HepG2 (cell line): Measurements from ENCODE around the gene VWA5B1. TPM values are rescaled to one million over a fixed set of nuclear protein-coding genes. Genes with fewer than 3 reads are reported as not detected.

ENCODE experiments used
- ATAC-seq: fragments of 200-7000 bp; cut with Tn5 transposase; 3 replicates; pipeline ENCODE4 v1.9.1; 2020; ENCODE audit warnings: mild to moderate bottlenecking, moderate library complexity
- BruUV-seq: library from RNA; stranded (reverse); fragments of 400-500 nt; replicated peaks from 2 replicates; lab custom pipeline; 2021; lab: Mats Ljungman, UMichigan
- CTCF ChIA-PET: fragments of 300-600 bp; formaldehyde crosslinking; extraction: SDS; loops from one replicate; lab custom pipeline; 2021; ENCODE audit warnings: low total read pairs, inconsistent platforms, low intra/inter-chr PET ratio; lab: Yijun Ruan, JAX
- POLR2A ChIA-PET: fragments of 350-600 bp; sonication (Branson Sonifier 250); formaldehyde crosslinking; loops from one replicate; lab custom pipeline; 2020; ENCODE audit warnings: antibody characterized with exemption, inconsistent platforms; lab: Yijun Ruan, JAX
- DNase-seq: peaks from one replicate; pipeline ENCODE4 v3.0.0-alpha.2; 2015; ENCODE audit warnings: low spot score
- FAIRE-seq: peaks from 3 replicates; lab custom pipeline; 2011; peaks lifted over from hg19 to GRCh38; lab: Jason Lieb, UNC
- H2AFZ ChIP-seq: one replicate; pipeline ENCODE4 v1.6.1; 2011; ENCODE audit warnings: low read length, inconsistent platforms
- H3K27ac ChIP-seq: fragments of 300-600 bp; 3 replicates; pipeline ENCODE4 v1.8.0; 2011; ENCODE audit warnings: mixed run types, mild to moderate bottlenecking, mixed read lengths, low read length, inconsistent platforms; ENCODE audit not compliant: insufficient read depth; ENCODE audit errors: extremely low read length
- H3K27me3 ChIP-seq, 2 experiments: fragments of 200-600 bp in 1 of 2; 2 replicates in 1 of 2; 3 replicates in 1 of 2; pipeline versions ENCODE4 v1.6.0 to v1.8.0; 2011; ENCODE audit warnings: low read length in 2 of 2, mild to moderate bottlenecking in 2 of 2, moderate library complexity in 2 of 2, inconsistent platforms in 1 of 2; ENCODE audit not compliant: insufficient read depth in 2 of 2, control insufficient read depth in 1 of 2
- H3K36me3 ChIP-seq, 2 experiments: fragments of 200-600 bp in 1 of 2; replicated peaks in 1 of 2; 2 replicates in 1 of 2; 3 replicates in 1 of 2; pipeline versions ENCODE4 v1.5.1 to v1.8.0; 2011; ENCODE audit warnings: low read length in 2 of 2, inconsistent platforms in 1 of 2; ENCODE audit not compliant: insufficient read depth in 2 of 2, control insufficient read depth in 1 of 2
- H3K4me1 ChIP-seq: 2 replicates; pipeline ENCODE4 v1.5.1; 2012; ENCODE audit warnings: low read length, inconsistent platforms; ENCODE audit not compliant: insufficient read depth
- H3K4me2 ChIP-seq: 2 replicates; pipeline ENCODE4 v1.6.0; 2011; ENCODE audit warnings: low read depth, low read length, inconsistent platforms
- H3K4me3 ChIP-seq, 3 experiments: fragments of 200-600 bp in 1 of 3; sonication (generic), shearing (Covaris generic) in 1 of 3; replicated peaks in 1 of 3; 2 replicates each; pipeline ENCODE4 v1.5.1; 2011 to 2016; ENCODE audit warnings: low read length in 3 of 3, inconsistent platforms in 2 of 3, low read depth in 2 of 3, mild to moderate bottlenecking in 2 of 3, control low read depth in 1 of 3, mixed read lengths in 1 of 3; ENCODE audit not compliant: insufficient read depth in 1 of 3
- H3K79me2 ChIP-seq: one replicate; pipeline ENCODE4 v1.6.1; 2011; ENCODE audit warnings: low read length, inconsistent platforms; ENCODE audit not compliant: insufficient read depth
- H3K9ac ChIP-seq: 2 replicates; pipeline ENCODE4 v1.6.0; 2011; ENCODE audit warnings: mild to moderate bottlenecking, low read depth, low read length, inconsistent platforms; ENCODE audit not compliant: insufficient read depth
- H3K9me3 ChIP-seq: 2 replicates; pipeline ENCODE4 v1.5.1; 2012; ENCODE audit warnings: mild to moderate bottlenecking, low read length
- H4K20me1 ChIP-seq: 2 replicates; pipeline ENCODE4 v1.6.0; 2011; ENCODE audit warnings: inconsistent platforms, mild to moderate bottlenecking, low read length, moderate library complexity; ENCODE audit not compliant: insufficient read depth
- ARID2 ChIP-seq: sonication (generic); formaldehyde crosslinking; IDR thresholded peaks from 2 replicates; pipeline ENCODE4 v1.8.1; 2022; ENCODE audit warnings: mild to moderate bottlenecking, missing genetic modification reagents, borderline replicate concordance
- CCAR2 ChIP-seq: fragments of 200-400 bp; formaldehyde crosslinking; optimal IDR thresholded peaks from 2 replicates; pipeline ENCODE3; 2018; ENCODE audit warnings: low read depth, mild to moderate bottlenecking, low read length, moderate library complexity
- CSRNP1 ChIP-seq: sonication (generic); formaldehyde crosslinking; IDR thresholded peaks from 2 replicates; pipeline ENCODE4 v1.8.1; 2023; ENCODE audit warnings: mild to moderate bottlenecking, missing genetic modification reagents
- ELF4 ChIP-seq: sonication (generic); formaldehyde crosslinking; IDR thresholded peaks from 2 replicates; pipeline ENCODE4 v1.5.0; 2020; ENCODE audit warnings: missing genetic modification reagents, mild to moderate bottlenecking, moderate library complexity, borderline replicate concordance
- ETV6 ChIP-seq: sonication (generic); formaldehyde crosslinking; conservative IDR thresholded peaks from 2 replicates; pipeline ENCODE4 v1.4.0; 2020; ENCODE audit warnings: missing genetic modification reagents
- HNRNPLL ChIP-seq: fragments of 200-400 bp; formaldehyde crosslinking; IDR thresholded peaks from 2 replicates; pipeline ENCODE4 v1.6.1; 2017; ENCODE audit warnings: mild to moderate bottlenecking, low read depth, low read length; ENCODE audit not compliant: poor library complexity, severe bottlenecking
- KDM1A ChIP-seq: IDR thresholded peaks from 2 replicates; pipeline ENCODE4 v1.6.1; 2016; ENCODE audit warnings: missing compliant biosample characterization
- KLF16 ChIP-seq, 2 experiments: sonication (generic) in 1 of 2; formaldehyde crosslinking in 1 of 2; IDR thresholded peaks; 2 replicates each; pipeline versions ENCODE4 v1.6.1 to v1.8.0; 2016 to 2023; ENCODE audit warnings: missing genetic modification reagents in 2 of 2, missing compliant biosample characterization in 1 of 2
- ONECUT2 ChIP-seq: sonication (generic); formaldehyde crosslinking; IDR thresholded peaks from 2 replicates; pipeline ENCODE4 v1.4.0; 2020; ENCODE audit warnings: missing genetic modification reagents
- RFX1 ChIP-seq: fragments of 450-650 bp; IDR thresholded peaks from 2 replicates; pipeline ENCODE4 v1.6.1; 2017
- ZNF160 ChIP-seq: sonication (generic); formaldehyde crosslinking; IDR thresholded peaks from 2 replicates; pipeline ENCODE4 v1.8.0; 2022; ENCODE audit warnings: mild to moderate bottlenecking, inconsistent platforms, missing genetic modification reagents
- ZNF350 ChIP-seq: sonication (generic); formaldehyde crosslinking; IDR thresholded peaks from 2 replicates; pipeline ENCODE4 v1.4.0; 2020; ENCODE audit warnings: mild to moderate bottlenecking, low read depth, missing genetic modification reagents, borderline replicate concordance
- ZNF510 ChIP-seq: sonication (generic); formaldehyde crosslinking; IDR thresholded peaks from 2 replicates; pipeline ENCODE4 v1.4.0; 2020; ENCODE audit warnings: low read depth, mild to moderate bottlenecking, missing genetic modification reagents
- ZNF552 ChIP-seq: sonication (generic); formaldehyde crosslinking; IDR thresholded peaks from 2 replicates; pipeline ENCODE4 v1.9.0; 2022; ENCODE audit warnings: missing genetic modification reagents, mild to moderate bottlenecking, borderline replicate concordance
- ZNF619 ChIP-seq: sonication (generic); formaldehyde crosslinking; IDR thresholded peaks from 2 replicates; pipeline ENCODE4 v1.4.0; 2020; ENCODE audit warnings: mild to moderate bottlenecking, missing genetic modification reagents
- ZNF672 ChIP-seq: sonication (generic); formaldehyde crosslinking; IDR thresholded peaks from 2 replicates; pipeline ENCODE4 v1.8.1; 2022; ENCODE audit warnings: missing genetic modification reagents
- ZNF772 ChIP-seq: sonication (generic); formaldehyde crosslinking; IDR thresholded peaks from 2 replicates; pipeline ENCODE4 v1.5.0; 2020; ENCODE audit warnings: mild to moderate bottlenecking, missing genetic modification reagents
- WGBS: methylation state at CpG from one replicate; pipeline ENCODE4 v1.1.6; 2017; ENCODE audit warnings: low lambda C conversion rate; 5-methylcytosine and 5-hydroxymethylcytosine counted together
- in situ Hi-C: cut with HindIII; loops from 2 replicates; pipeline ENCODE4 v1.10.0; 2017; ENCODE audit warnings: low pct_unique_long_range_greater_than_20kb; ENCODE audit not compliant: extremely low pct_ligation_motif_present
- intact Hi-C: fragments of 100-400 bp; cut with micrococcal nuclease; formaldehyde crosslinking; loops from one replicate; pipeline ENCODE4 v1.10.0; 2022; ENCODE audit not compliant: unreplicated experiment
- polyA plus RNA-seq, 8 experiments: library from polyadenylated mRNA; depleted of rRNA in 3 of 8; stranded (reverse) in 7 of 8; unstranded in 1 of 8; fragments of >200 nt; fragmentation: Illumina TruSeq in 4 of 8; extraction: Trizol in 4 of 8; gene quantifications; 2 replicates each; pipeline versions ENCODE4 v1.2.1 to v1.2.3, GENCODE V29; 2011 to 2016; ENCODE audit warnings: low read depth in 4 of 8, missing spikeins in 1 of 8, mixed read lengths in 1 of 8; ENCODE audit not compliant: insufficient read depth in 1 of 8
- total RNA-seq, 5 experiments: library from RNA; depleted of rRNA; stranded (reverse); fragments of >200 nt; fragmentation: Illumina TruSeq; extraction: Trizol; gene quantifications; 2 replicates each; pipeline ENCODE4 v1.2.3, GENCODE V29; 2016; ENCODE audit warnings: low read depth in 1 of 5

Gene VWA5B1
- total and polyA plus RNA-seq, 2 of the 13 experiments (the other 11 are each of a cell fraction or from before 2014, with no cell fraction given): not detected

GRCh38 chr1:20373286-20373685 is 82.6 kb downstream of the VWA5B1 start:
- no peak for FAIRE-seq
- no peak overlapping the region for H3K4me2 ChIP-seq
- in situ Hi-C loops: no loop called here
- intact Hi-C loops: no loop called here
- 13% methylated on average over 8 of the region's 8 CpGs for WGBS
- no peaks in the 10 kb centered on the region for H3K9me3 ChIP-seq
- CTCF ChIA-PET: no interaction called here
- TF ChIP-seq ETV6 (CRISPR knock-in tag) (no peak), ZNF619 (no peak), ZNF350 (CRISPR knock-in tag) (no peak), ZNF510 (no peak), KLF16 (CRISPR knock-in tag; IDR thresholded peaks at IDR 0.05) (no peak), ZNF552 (CRISPR knock-in tag) (no peak), ONECUT2 (CRISPR knock-in tag) (no peak), ZNF160 (no peak), ZNF672 (no peak), ZNF772 (CRISPR knock-in tag) (no peak)
- TF ChIP-seq, all 625 proteins: peak for 0
- BruUV-seq: no TSS peak
- POLR2A ChIA-PET: no interaction called here
- H3K4me1 ChIP-seq: no peaks in the 10 kb centered on the region
- DNase-seq: no peak
- H3K27me3 ChIP-seq: peaks cover 0 to 31% of the 10 kb centered on the region in 2 experiments; a peak in 2 of 5 replicates
- no peaks in the 10 kb centered on the region for H4K20me1 ChIP-seq
- no peak overlapping the region for H3K27ac ChIP-seq
- no peaks in the 10 kb centered on the region for H3K79me2 ChIP-seq
- no peak overlapping the region for H3K9ac ChIP-seq
- no peaks in the 10 kb centered on the region for H3K36me3 ChIP-seq
- no peak overlapping the region for H2AFZ ChIP-seq
- no peak for ATAC-seq
- no peak overlapping the region for H3K4me3 ChIP-seq

GRCh38 chr1:20373764-20374163 is 83.1 kb downstream of the VWA5B1 start:
- no peak overlapping the region for H3K27ac ChIP-seq
- H3K4me1 ChIP-seq: no peaks in the 10 kb centered on the region
- H2AFZ ChIP-seq: no peak overlapping the region
- DNase-seq (no peak), ATAC-seq (no peak), FAIRE-seq (no peak)
- 0% methylated on average over 2 of the region's 2 CpGs for WGBS
- ChIA-PET POLR2A (no interaction called here), CTCF (no interaction called here)
- H4K20me1 ChIP-seq: no peaks in the 10 kb centered on the region
- no peak overlapping the region for H3K9ac ChIP-seq
- H3K4me2 ChIP-seq: no peak overlapping the region
- no TSS peak for BruUV-seq
- peaks cover 0 to 26% of the 10 kb centered on the region in 2 experiments; a peak in 2 of 5 replicates for H3K27me3 ChIP-seq
- H3K36me3 ChIP-seq: no peaks in the 10 kb centered on the region
- intact Hi-C loops (no loop called here), in situ Hi-C loops (no loop called here)
- H3K9me3 ChIP-seq: no peaks in the 10 kb centered on the region
- no peak overlapping the region for H3K4me3 ChIP-seq
- no peaks in the 10 kb centered on the region for H3K79me2 ChIP-seq
- TF ChIP-seq RFX1 (peak; percentile 46; the same call in 1 of the 2 replicates), CCAR2 (no peak), ARID2 (CRISPR knock-in tag) (no peak), HNRNPLL (no peak), ELF4 (CRISPR knock-in tag) (no peak), KDM1A (CRISPR knock-in tag) (no peak), CSRNP1 (CRISPR knock-in tag) (no peak)
